Activated gamma-delta T cell (primary cell): ENCODE measurements around the gene RPL10A.

Experiments used
- DNase-seq: peaks from one replicate; lab custom pipeline; 2025; lab: John Stamatoyannopoulos, UW

RPL10A gene

GRCh38 chr6:35492258-35492973 is 24.2 kb downstream of the RPL10A start:
- no peak for DNase-seq

GRCh38 chr6:35492974-35493284 is 24.7 kb downstream of the RPL10A start:
- DNase-seq = no peak

GRCh38 chr6:35493307-35493983 is 25.2 kb downstream of the RPL10A start:
- no peak for DNase-seq

- DNase-seq = no peak
Measured at GRCh38 chr6:35494161-35494563, 26.0 kb downstream of the RPL10A start.

GRCh38 chr6:35495258-35496035 is 27.2 kb downstream of the RPL10A start:
- no peak for DNase-seq

GRCh38 chr6:35496036-35496840 is 28.0 kb downstream of the RPL10A start:
- DNase-seq = no peak

GRCh38 chr6:35496841-35497570 is 28.8 kb downstream of the RPL10A start, which contains the start of gene TEAD3:
TEAD3 (minus strand) TSS chr6:35497079.
- no peak for DNase-seq

- DNase-seq = no peak
Measured at GRCh38 chr6:35497571-35498421, 29.6 kb downstream of the RPL10A start.

- DNase-seq = no peak
Measured at GRCh38 chr6:35498422-35499067, 30.3 kb downstream of the RPL10A start.

- no peak for DNase-seq
Measured at GRCh38 chr6:35499372-35499771, 31.2 kb downstream of the RPL10A start.

- DNase-seq = no peak
Measured at GRCh38 chr6:35500782-35501181, 32.6 kb downstream of the RPL10A start.

- DNase-seq = no peak
Measured at GRCh38 chr6:35501784-35502183, 33.6 kb downstream of the RPL10A start.

- no peak for DNase-seq
Measured at GRCh38 chr6:35503534-35503933, 35.3 kb downstream of the RPL10A start.

- no peak for DNase-seq
Measured at GRCh38 chr6:35505999-35506412, 37.8 kb downstream of the RPL10A start.

GRCh38 chr6:35506536-35506935 is 38.3 kb downstream of the RPL10A start:
- no peak for DNase-seq

GRCh38 chr6:35507221-35507620 is 39.0 kb downstream of the RPL10A start:
- DNase-seq = no peak

- DNase-seq = no peak
Measured at GRCh38 chr6:35508027-35508426, 39.8 kb downstream of the RPL10A start.

- no peak for DNase-seq
Measured at GRCh38 chr6:35508542-35508941, 40.3 kb downstream of the RPL10A start.

- no peak for DNase-seq
Measured at GRCh38 chr6:35510916-35511561, 42.8 kb downstream of the RPL10A start.
